ENCODE data around the gene ANXA11.

GRCh38 chr10:80182986-80183385 lies 22.4 kb downstream of the ANXA11 start:
- TF ChIP-seq POLR2AphosphoS5 (IDR thresholded peaks at IDR 0.05; ENCODE audit: low read depth, low read length) (no peak), TAF1 (IDR thresholded peaks at IDR 0.05; ENCODE audit: borderline replicate concordance, insufficient read depth, low read length) (no peak), SIN3A (IDR thresholded peaks at IDR 0.05; ENCODE audit: borderline replicate concordance, insufficient read depth, low read length) (no peak), FOXP2 (optimal IDR thresholded peaks at IDR 0.05; ENCODE audit: borderline replicate concordance, extremely low read depth, extremely low read length, insufficient read depth) (no peak)
- TF ChIP-seq, protein P1, sequence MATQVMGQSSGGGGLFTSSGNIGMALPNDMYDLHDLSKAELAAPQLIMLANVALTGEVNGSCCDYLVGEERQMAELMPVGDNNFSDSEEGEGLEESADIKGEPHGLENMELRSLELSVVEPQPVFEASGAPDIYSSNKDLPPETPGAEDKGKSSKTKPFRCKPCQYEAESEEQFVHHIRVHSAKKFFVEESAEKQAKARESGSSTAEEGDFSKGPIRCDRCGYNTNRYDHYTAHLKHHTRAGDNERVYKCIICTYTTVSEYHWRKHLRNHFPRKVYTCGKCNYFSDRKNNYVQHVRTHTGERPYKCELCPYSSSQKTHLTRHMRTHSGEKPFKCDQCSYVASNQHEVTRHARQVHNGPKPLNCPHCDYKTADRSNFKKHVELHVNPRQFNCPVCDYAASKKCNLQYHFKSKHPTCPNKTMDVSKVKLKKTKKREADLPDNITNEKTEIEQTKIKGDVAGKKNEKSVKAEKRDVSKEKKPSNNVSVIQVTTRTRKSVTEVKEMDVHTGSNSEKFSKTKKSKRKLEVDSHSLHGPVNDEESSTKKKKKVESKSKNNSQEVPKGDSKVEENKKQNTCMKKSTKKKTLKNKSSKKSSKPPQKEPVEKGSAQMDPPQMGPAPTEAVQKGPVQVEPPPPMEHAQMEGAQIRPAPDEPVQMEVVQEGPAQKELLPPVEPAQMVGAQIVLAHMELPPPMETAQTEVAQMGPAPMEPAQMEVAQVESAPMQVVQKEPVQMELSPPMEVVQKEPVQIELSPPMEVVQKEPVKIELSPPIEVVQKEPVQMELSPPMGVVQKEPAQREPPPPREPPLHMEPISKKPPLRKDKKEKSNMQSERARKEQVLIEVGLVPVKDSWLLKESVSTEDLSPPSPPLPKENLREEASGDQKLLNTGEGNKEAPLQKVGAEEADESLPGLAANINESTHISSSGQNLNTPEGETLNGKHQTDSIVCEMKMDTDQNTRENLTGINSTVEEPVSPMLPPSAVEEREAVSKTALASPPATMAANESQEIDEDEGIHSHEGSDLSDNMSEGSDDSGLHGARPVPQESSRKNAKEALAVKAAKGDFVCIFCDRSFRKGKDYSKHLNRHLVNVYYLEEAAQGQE (IDR thresholded peaks at IDR 0.05; ENCODE audit: insufficient read depth in 1 of 2, low read depth in 2 of 2, low read length in 2 of 2), result no peak

All from PFSK-1 (cell line).